Measurements from ENCODE around the gene TNPO3.
"Not testable (repeated sequence)": the region's sequence is repeated elsewhere in the genome, so short reads cannot be mapped to it uniquely, and the experiment has no call there.

The TNPO3 gene

DNA sequence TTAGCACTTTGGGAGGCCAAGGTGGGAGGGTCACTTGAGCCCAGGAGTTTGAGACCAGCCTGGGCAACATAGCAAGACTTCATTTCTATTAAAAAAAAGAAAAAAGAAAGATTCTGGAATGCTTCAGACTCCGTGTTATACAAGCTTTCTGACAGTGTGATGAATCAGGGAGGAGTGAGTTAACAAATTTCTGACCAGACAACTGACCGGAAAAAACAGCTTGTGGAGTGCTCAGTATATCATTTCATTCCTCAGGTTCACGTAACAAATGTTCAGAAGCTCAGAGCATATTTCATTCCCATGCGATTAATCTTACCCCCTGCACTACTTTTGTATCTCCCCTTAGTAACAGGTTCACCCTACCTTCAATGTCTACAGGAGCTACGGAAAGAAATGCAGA is 28.6 kb upstream of the TNPO3 start:
- no peaks in the 10 kb centered on the region for H3K36me3 Mint-ChIP-seq
- H3K4me1 Mint-ChIP-seq: no peaks in the 10 kb centered on the region
- ATAC-seq (replicated peaks) (no peak), DNase-seq (no peak)
- H3K4me3 Mint-ChIP-seq: no peak overlapping the region
- H3K9me3 Mint-ChIP-seq: no peaks in the 10 kb centered on the region
- no peaks in the 10 kb centered on the region for H3K27me3 Mint-ChIP-seq
- no peak overlapping the region for H3K27ac Mint-ChIP-seq

- H3K27ac Mint-ChIP-seq: no peak overlapping the region
- H3K4me1 Mint-ChIP-seq: peaks cover 4 to 6% of the 10 kb centered on the region in 2 donors
- no peak for ATAC-seq (replicated peaks)
- no peak for DNase-seq
- peaks cover 0 to 1% of the 10 kb centered on the region in 2 donors for H3K36me3 Mint-ChIP-seq
- H3K27me3 Mint-ChIP-seq: no peaks in the 10 kb centered on the region
- no peaks in the 10 kb centered on the region for H3K9me3 Mint-ChIP-seq
- no peak overlapping the region for H3K4me3 Mint-ChIP-seq
These were observed 23.5 kb upstream of the TNPO3 start for GRCh38 chr7:129078455-129078854.

GRCh38 chr7:129076886-129077285 is 22.0 kb upstream of the TNPO3 start:
- H3K27me3 Mint-ChIP-seq: peaks cover 0 to 4% of the 10 kb centered on the region in 2 donors
- DNase-seq: no peak
- H3K9me3 Mint-ChIP-seq: no peaks in the 10 kb centered on the region
- H3K4me3 Mint-ChIP-seq: no peak overlapping the region
- peaks cover 0 to 1% of the 10 kb centered on the region in 2 donors for H3K36me3 Mint-ChIP-seq
- ATAC-seq (replicated peaks): no peak
- peaks cover 9 to 12% of the 10 kb centered on the region in 2 donors for H3K4me1 Mint-ChIP-seq
- H3K27ac Mint-ChIP-seq: no peak overlapping the region

- Mint-ChIP-seq H3K9me3 (no peaks in the 10 kb centered on the region), H3K27me3 (peaks cover 0 to 4% of the 10 kb centered on the region in 2 donors), H3K4me1 (peaks cover 9 to 12% of the 10 kb centered on the region in 2 donors), H3K4me3 (no peak overlapping the region), H3K36me3 (peaks cover 0 to 1% of the 10 kb centered on the region in 2 donors), H3K27ac (no peak overlapping the region)
- no peak for ATAC-seq (replicated peaks)
- no peak for DNase-seq
These were observed 20.1 kb upstream of the TNPO3 start for GRCh38 chr7:129074994-129075393.

- DNase-seq (no peak), ATAC-seq (replicated peaks) (no peak)
- Mint-ChIP-seq H3K27ac (no peak overlapping the region), H3K9me3 (no peaks in the 10 kb centered on the region), H3K4me1 (peaks cover 9 to 14% of the 10 kb centered on the region in 2 donors), H3K4me3 (no peak overlapping the region), H3K36me3 (peaks cover 0 to 1% of the 10 kb centered on the region in 2 donors), H3K27me3 (peaks cover 2 to 8% of the 10 kb centered on the region in 2 donors)
These were observed 19.5 kb upstream of the TNPO3 start for GRCh38 chr7:129074361-129074871.

GRCh38 chr7:129073738-129074137 is 18.8 kb upstream of the TNPO3 start:
- Mint-ChIP-seq H3K4me3 (no peak overlapping the region), H3K27me3 (peaks cover 6 to 11% of the 10 kb centered on the region in 2 donors), H3K9me3 (no peaks in the 10 kb centered on the region), H3K36me3 (peaks cover 0 to 1% of the 10 kb centered on the region in 2 donors), H3K4me1 (peaks cover 12 to 19% of the 10 kb centered on the region in 2 donors), H3K27ac (no peak overlapping the region)
- no peak for DNase-seq
- peak; percentile 70 to 83 for ATAC-seq (replicated peaks)

GRCh38 chr7:129073204-129073603 is 18.3 kb upstream of the TNPO3 start:
- no peaks in the 10 kb centered on the region for H3K9me3 Mint-ChIP-seq
- H3K4me3 Mint-ChIP-seq: no peak overlapping the region
- peaks cover 6 to 11% of the 10 kb centered on the region in 2 donors for H3K27me3 Mint-ChIP-seq
- ATAC-seq (replicated peaks) (no peak), DNase-seq (no peak)
- H3K36me3 Mint-ChIP-seq: peaks cover 0 to 1% of the 10 kb centered on the region in 2 donors
- H3K4me1 Mint-ChIP-seq: peaks cover 13 to 19% of the 10 kb centered on the region in 2 donors
- H3K27ac Mint-ChIP-seq: no peak overlapping the region

- H3K27ac Mint-ChIP-seq: peak overlapping the region; percentile 14
- H3K4me3 Mint-ChIP-seq: no peak overlapping the region
- ATAC-seq (replicated peaks): no peak
These were observed 17.6 kb upstream of the TNPO3 start for GRCh38 chr7:129072479-129073011.

DNA sequence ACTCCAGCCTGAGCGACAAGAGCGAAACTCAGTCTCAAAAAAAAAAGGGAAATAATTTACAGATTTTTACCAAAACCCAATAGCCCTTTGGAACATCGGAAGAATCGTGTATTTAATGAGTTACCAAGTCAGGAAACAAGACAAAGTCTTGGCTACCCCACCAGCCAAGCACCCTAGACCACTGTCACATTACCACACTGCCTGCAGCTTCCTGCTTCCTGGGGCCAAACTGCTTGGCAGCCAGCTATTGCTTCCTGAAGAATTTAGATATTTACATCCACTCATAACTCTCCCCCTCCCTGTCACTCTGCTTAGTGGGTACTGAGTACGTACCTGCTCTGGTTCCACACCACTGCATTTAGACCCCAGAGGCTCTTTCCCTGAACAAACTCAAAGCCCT is 14.1 kb upstream of the TNPO3 start:
- Mint-ChIP-seq H3K27ac (no peak overlapping the region), H3K36me3 (peaks cover 0 to 1% of the 10 kb centered on the region in 2 donors), H3K27me3 (peaks cover 6 to 11% of the 10 kb centered on the region in 2 donors), H3K4me3 (no peak overlapping the region), H3K4me1 (peaks cover 16 to 26% of the 10 kb centered on the region in 2 donors), H3K9me3 (no peaks in the 10 kb centered on the region)
- ATAC-seq (replicated peaks) (no peak), DNase-seq (no peak)

More at GRCh38 chr7:129072479-129073011, 17.6 kb upstream of the TNPO3 start:
- DNase-seq: no peak
- peaks cover 6 to 11% of the 10 kb centered on the region in 2 donors for H3K27me3 Mint-ChIP-seq
- no peaks in the 10 kb centered on the region for H3K9me3 Mint-ChIP-seq
- peaks cover 0 to 1% of the 10 kb centered on the region in 2 donors for H3K36me3 Mint-ChIP-seq
- H3K4me1 Mint-ChIP-seq: peaks cover 14 to 19% of the 10 kb centered on the region in 2 donors

DNA sequence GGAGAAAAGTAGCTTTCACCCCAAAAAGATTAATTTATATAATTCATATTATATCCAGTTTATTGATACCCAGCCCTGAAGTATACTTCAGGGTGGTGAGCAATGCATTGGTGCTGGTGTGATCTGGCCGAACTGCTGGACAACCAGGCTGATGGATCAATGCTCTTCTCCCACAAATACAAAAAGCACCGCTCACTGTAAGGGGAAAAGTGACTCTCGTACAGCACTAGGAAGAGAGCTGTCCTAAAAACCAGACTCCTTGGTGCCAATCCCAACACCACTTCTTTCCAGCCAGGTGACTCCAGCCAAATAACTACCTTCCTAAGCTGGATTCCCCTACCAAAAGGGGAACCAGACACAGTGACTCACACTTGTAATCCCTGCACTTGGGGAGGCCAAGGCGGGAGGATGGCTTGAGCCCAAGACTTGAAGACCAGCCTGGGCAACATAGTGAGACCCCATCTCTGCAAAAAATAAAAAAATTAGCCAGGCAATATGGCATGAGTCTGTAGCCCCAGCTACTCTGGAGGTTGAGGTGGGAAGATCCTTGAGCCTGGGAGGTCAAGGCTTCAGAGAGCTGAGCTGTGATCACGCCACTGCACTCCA is 13.1 kb upstream of the TNPO3 start:
- Mint-ChIP-seq H3K27me3 (peaks cover 6 to 11% of the 10 kb centered on the region in 2 donors), H3K27ac (no peak overlapping the region), H3K36me3 (no peaks in the 10 kb centered on the region), H3K4me1 (peaks cover 12 to 21% of the 10 kb centered on the region in 2 donors), H3K4me3 (no peak overlapping the region), H3K9me3 (no peaks in the 10 kb centered on the region)
- no peak for ATAC-seq (replicated peaks)
- no peak for DNase-seq

GRCh38 chr7:129067132-129067561 is 12.2 kb upstream of the TNPO3 start:
- not testable (repeated sequence) for H3K27me3 Mint-ChIP-seq; H3K9me3 Mint-ChIP-seq; H3K36me3 Mint-ChIP-seq; ATAC-seq (replicated peaks); H3K27ac Mint-ChIP-seq; H3K4me3 Mint-ChIP-seq; DNase-seq
- peaks cover 6 to 15% of the 10 kb centered on the region in 2 donors for H3K4me1 Mint-ChIP-seq

GRCh38 chr7:129066290-129067131 is 11.6 kb upstream of the TNPO3 start:
- ATAC-seq (replicated peaks) (no peak), DNase-seq (no peak)

GRCh38 chr7:129055861-129056464 is 1.1 kb upstream of the TNPO3 start:
- Mint-ChIP-seq H3K4me1 (peaks cover 4 to 30% of the 10 kb centered on the region in 2 donors), H3K9me3 (no peaks in the 10 kb centered on the region), H3K27me3 (peaks cover 0 to 8% of the 10 kb centered on the region in 2 donors), H3K36me3 (peaks cover 4 to 9% of the 10 kb centered on the region in 2 donors), H3K27ac (peak overlapping the region; percentile 100), H3K4me3 (peak overlapping the region; percentile 97 to 98)
- DNase-seq: no peak
- no peak for ATAC-seq (replicated peaks)

More at GRCh38 chr7:129066290-129067131, 11.6 kb upstream of the TNPO3 start:
- Mint-ChIP-seq H3K4me1 (peaks cover 6 to 15% of the 10 kb centered on the region in 2 donors), H3K4me3 (no peak overlapping the region), H3K27ac (no peak overlapping the region), H3K27me3 (peaks cover 6 to 7% of the 10 kb centered on the region in 2 donors), H3K36me3 (no peaks in the 10 kb centered on the region), H3K9me3 (no peaks in the 10 kb centered on the region)

- Mint-ChIP-seq H3K27me3 (peaks cover 0 to 8% of the 10 kb centered on the region in 2 donors), H3K4me1 (peaks cover 10 to 36% of the 10 kb centered on the region in 2 donors), H3K9me3 (no peaks in the 10 kb centered on the region), H3K4me3 (peak overlapping the region; percentile 97 to 98), H3K27ac (peak overlapping the region; percentile 100), H3K36me3 (peaks cover 9 to 15% of the 10 kb centered on the region in 2 donors)
- DNase-seq: no peak
- ATAC-seq (replicated peaks): peak; percentile 28 to 35
These were observed 444 bp upstream of the TNPO3 start for GRCh38 chr7:129055294-129055816.
